ENCODE data around the gene ANO1. TPM values are rescaled to one million over a fixed set of nuclear protein-coding genes. Genes with fewer than 3 reads are reported as not detected.

Gene ANO1
- total and polyA plus RNA-seq, 2 of the 8 experiments (the other 6 are each of a cell fraction or from before 2014, with no cell fraction given), result 4.7 to 5.0 TPM

- FAIRE-seq (no peak), DNase-seq (ENCODE audit: low read depth in 1 of 2, low spot score in 2 of 2) (no peak)
- Histone ChIP-seq H3K56ac (replicated peaks; ENCODE audit: insufficient read length, low read depth, low read length) (no peak overlapping the region), H3K9me3 (ENCODE audit: insufficient read depth in 2 of 2, low read depth in 1 of 2, low read length in 1 of 2) (no peaks in the 10 kb centered on the region), H4K20me1 (replicated peaks in 1 of 2; ENCODE audit: control insufficient read depth in 1 of 2, insufficient read depth in 2 of 2, low read length in 2 of 2) (no peaks in the 10 kb centered on the region), H3K4ac (replicated peaks; ENCODE audit: insufficient read length, low read depth, low read length) (no peak overlapping the region), H2AK5ac (ENCODE audit: low read depth, low read length) (no peak overlapping the region), H4K8ac (ENCODE audit: extremely low read depth, insufficient read depth, low read length) (no peak overlapping the region; the same call in 1 of the 2 replicates), H3K9ac (replicated peaks in 1 of 4; ENCODE audit: extremely low read depth in 1 of 4, low read depth in 3 of 4, low read length in 3 of 4) (no peak overlapping the region), H3K14ac (ENCODE audit: insufficient read length) (no peak overlapping the region), H3K18ac (ENCODE audit: extremely low read depth, low read length) (no peak overlapping the region; the same call in 1 of the 2 replicates), H3K4me2 (ENCODE audit: insufficient read depth in 1 of 2, low read depth in 2 of 2, low read length in 2 of 2) (no peak overlapping the region), H3K36me3 (ENCODE audit: control insufficient read depth in 2 of 4, insufficient read depth in 4 of 4, low read length in 3 of 4) (no peaks in the 10 kb centered on the region), H2BK20ac (ENCODE audit: low read length) (0 out of 2 replicates have a peak overlapping the region, but pooled peaks have one; percentile 27), H3K23me2 (ENCODE audit: low read depth, low read length) (no peaks in the 10 kb centered on the region), H4K5ac (ENCODE audit: insufficient read length, low read depth, low read length) (no peak overlapping the region), H2BK120ac (replicated peaks; ENCODE audit: low read depth, low read length) (no peak overlapping the region), H3K4me3 (ENCODE audit: extremely low read depth in 1 of 4, insufficient read depth in 2 of 4, low read depth in 3 of 4, low read length in 4 of 4) (no peak overlapping the region), H2BK15ac (ENCODE audit: low read length) (no peak overlapping the region), H3K23ac (ENCODE audit: insufficient read length) (no peak overlapping the region), H2BK5ac (ENCODE audit: low read depth, low read length) (no peak overlapping the region), H3K27me3 (replicated peaks in 1 of 4; ENCODE audit: control insufficient read depth in 3 of 4, extremely low read depth in 1 of 4, insufficient read depth in 3 of 4, low read length in 3 of 4) (no peaks in the 10 kb centered on the region), H4K91ac (replicated peaks; ENCODE audit: insufficient read length, low read length) (no peak overlapping the region), H3K79me2 (ENCODE audit: control insufficient read depth in 1 of 2, insufficient read depth in 2 of 2, low read length in 2 of 2) (no peaks in the 10 kb centered on the region), H3K79me1 (ENCODE audit: low read depth, low read length) (no peaks in the 10 kb centered on the region; the same call in 1 of the 2 replicates), H3K4me1 (replicated peaks in 1 of 4; ENCODE audit: control insufficient read depth in 3 of 4, insufficient read depth in 4 of 4, low read length in 3 of 4) (no peaks in the 10 kb centered on the region; a peak in 1 of 7 replicates), H2BK12ac (ENCODE audit: low read depth, low read length) (no peak overlapping the region), H3K27ac (ENCODE audit: low read depth, low read length) (no peak overlapping the region), H2AFZ (ENCODE audit: low read length) (no peak overlapping the region)
- CTCF ChIA-PET (ENCODE audit: partially characterized antibody), result interaction anchor here (1.5 kb wide), 1 partner anchor 9 kb away, joined by 3 read pairs; no protein-coding TSS in a partner anchor
- WGBS, 2 experiments (ENCODE audit: extremely low coverage in 1 of 2, insufficient coverage in 1 of 2, insufficient read length in 1 of 2, insufficient replicate concordance in 2 of 2, low coverage in 1 of 2, low lambda C conversion rate in 2 of 2, missing lambda C conversion rate in 1 of 2), result 87% methylated on average over 9 of the region's 9 CpGs; no CpG with 5 or more reads in 1 of the 2 experiments
- POLR2A ChIA-PET (ENCODE audit: partially characterized antibody), result no interaction called here
- TF ChIP-seq JUN (IDR thresholded peaks at IDR 0.05; ENCODE audit: low read depth, low read length) (no peak), KDM1A (IDR thresholded peaks at IDR 0.05; ENCODE audit: borderline replicate concordance, low read length) (peak; percentile 42; the same call in 1 of the 2 replicates), POU5F1 (IDR thresholded peaks at IDR 0.05; ENCODE audit: low read depth, low read length) (no peak), HDAC2 (IDR thresholded peaks at IDR 0.05; ENCODE audit: borderline replicate concordance in 1 of 2, low read depth in 2 of 2, low read length in 2 of 2) (no peak)
These were observed 155.8 kb downstream of the ANO1 start for GRCh38 chr11:70233962-70234361.
